Liver (tissue), 3 donors: ENCODE measurements around the gene CALU.

Experiments used
- ATF3 ChIP-seq: IDR thresholded peaks from 2 replicates; pipeline ENCODE4 v1.6.1; 2016; ENCODE audit warnings: antibody characterized with exemption
- CTCF ChIP-seq: fragments of 150-350 bp; IDR thresholded peaks from 2 replicates; pipeline ENCODE4 v1.5.1; 2017; ENCODE audit warnings: improper control_type of control experiment, low read depth, low read length; ENCODE audit not compliant: missing input control
- EGR1 ChIP-seq, 2 donors: IDR thresholded peaks; 2 replicates each; pipeline ENCODE4 v1.6.1; 2016 to 2018; ENCODE audit warnings: antibody characterized with exemption in 2 of 2, low read depth in 2 of 2
- JUND ChIP-seq, 2 donors: IDR thresholded peaks; 2 replicates each; pipeline ENCODE4 v1.6.1; 2016; ENCODE audit warnings: antibody characterized with exemption in 2 of 2
- MAX ChIP-seq: IDR thresholded peaks from 2 replicates; pipeline ENCODE4 v1.6.1; 2016; ENCODE audit warnings: antibody characterized with exemption
- RAD21 ChIP-seq, 2 donors: IDR thresholded peaks; 2 replicates each; pipeline ENCODE4 v1.6.1; 2016; ENCODE audit warnings: antibody characterized with exemption in 2 of 2, mild to moderate bottlenecking in 2 of 2
- REST ChIP-seq: IDR thresholded peaks from 2 replicates; pipeline ENCODE4 v1.6.1; 2016; ENCODE audit warnings: antibody characterized with exemption, mild to moderate bottlenecking
- SP1 ChIP-seq: IDR thresholded peaks from 2 replicates; pipeline ENCODE4 v1.6.1; 2018; ENCODE audit warnings: antibody characterized with exemption, mild to moderate bottlenecking
- TAF1 ChIP-seq: conservative IDR thresholded peaks from 2 replicates; pipeline ENCODE4 v1.6.1; 2016; ENCODE audit warnings: antibody characterized with exemption, mild to moderate bottlenecking
- ZBTB33 ChIP-seq: IDR thresholded peaks from 2 replicates; pipeline ENCODE4 v1.6.1; 2016; ENCODE audit warnings: antibody characterized with exemption
- donor health status: healthy.
- donor health status: healthy.

GRCh38 chr7:128744366-128744905, 5.3 kb downstream of the CALU start:
- TF ChIP-seq SP1 (no peak), CTCF (no peak), RAD21 (IDR thresholded peaks at IDR 0.05) (no peak), REST (no peak), EGR1 (IDR thresholded peaks at IDR 0.05; ENCODE audit: low read depth in 2 of 2) (no peak), MAX (no peak), ATF3 (no peak), JUND (IDR thresholded peaks at IDR 0.05) (no peak), TAF1 (no peak), ZBTB33 (no peak)
